D721Med (cell line): ENCODE data around the gene S100A12.

Experiments used
- DNase-seq: peaks from one replicate; pipeline ENCODE4 v3.0.0; 2011; ENCODE audit warnings: low spot score; ENCODE audit not compliant: insufficient read length
- FAIRE-seq: peaks from 2 replicates; lab custom pipeline; 2011; peaks lifted over from hg19 to GRCh38; lab: Jason Lieb, UNC
- TF ChIP-seq, protein P1 (sequence below): IDR thresholded peaks from 2 replicates; pipeline ENCODE4 v1.5.1; 2012; ENCODE audit warnings: mild to moderate bottlenecking, control low read depth; ENCODE audit not compliant: insufficient read depth; ENCODE audit errors: missing control alignments

The S100A12 gene

DNA sequence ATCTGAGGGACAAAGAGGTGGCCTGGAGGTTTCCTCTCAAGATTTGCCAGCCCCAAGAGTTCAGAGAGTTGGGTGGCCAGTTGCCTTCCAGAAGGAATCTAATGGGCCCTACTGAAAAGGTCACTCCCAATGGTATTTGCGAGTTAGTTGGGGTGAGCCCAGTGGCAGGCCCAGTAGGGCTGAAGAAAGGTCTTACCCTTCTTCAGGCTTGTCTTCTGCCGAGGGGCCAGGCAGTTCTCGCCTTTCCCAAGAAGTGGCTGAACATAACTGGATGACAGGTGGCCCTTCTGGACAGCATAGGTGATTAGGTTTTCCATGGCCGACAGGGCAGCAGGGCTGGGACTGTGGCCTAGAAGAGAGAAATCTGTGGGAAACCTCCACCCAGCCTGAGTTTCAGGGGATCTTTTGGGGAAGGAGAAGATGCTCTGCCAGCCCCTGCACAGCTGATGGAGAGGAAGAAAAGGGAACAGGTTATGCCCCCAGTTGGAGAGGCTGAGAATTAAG lies 33.9 kb downstream of the S100A12 start:
- no peak for FAIRE-seq
- TF ChIP-seq, protein P1, sequence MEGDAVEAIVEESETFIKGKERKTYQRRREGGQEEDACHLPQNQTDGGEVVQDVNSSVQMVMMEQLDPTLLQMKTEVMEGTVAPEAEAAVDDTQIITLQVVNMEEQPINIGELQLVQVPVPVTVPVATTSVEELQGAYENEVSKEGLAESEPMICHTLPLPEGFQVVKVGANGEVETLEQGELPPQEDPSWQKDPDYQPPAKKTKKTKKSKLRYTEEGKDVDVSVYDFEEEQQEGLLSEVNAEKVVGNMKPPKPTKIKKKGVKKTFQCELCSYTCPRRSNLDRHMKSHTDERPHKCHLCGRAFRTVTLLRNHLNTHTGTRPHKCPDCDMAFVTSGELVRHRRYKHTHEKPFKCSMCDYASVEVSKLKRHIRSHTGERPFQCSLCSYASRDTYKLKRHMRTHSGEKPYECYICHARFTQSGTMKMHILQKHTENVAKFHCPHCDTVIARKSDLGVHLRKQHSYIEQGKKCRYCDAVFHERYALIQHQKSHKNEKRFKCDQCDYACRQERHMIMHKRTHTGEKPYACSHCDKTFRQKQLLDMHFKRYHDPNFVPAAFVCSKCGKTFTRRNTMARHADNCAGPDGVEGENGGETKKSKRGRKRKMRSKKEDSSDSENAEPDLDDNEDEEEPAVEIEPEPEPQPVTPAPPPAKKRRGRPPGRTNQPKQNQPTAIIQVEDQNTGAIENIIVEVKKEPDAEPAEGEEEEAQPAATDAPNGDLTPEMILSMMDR = no peak
- no peak for DNase-seq

DNA sequence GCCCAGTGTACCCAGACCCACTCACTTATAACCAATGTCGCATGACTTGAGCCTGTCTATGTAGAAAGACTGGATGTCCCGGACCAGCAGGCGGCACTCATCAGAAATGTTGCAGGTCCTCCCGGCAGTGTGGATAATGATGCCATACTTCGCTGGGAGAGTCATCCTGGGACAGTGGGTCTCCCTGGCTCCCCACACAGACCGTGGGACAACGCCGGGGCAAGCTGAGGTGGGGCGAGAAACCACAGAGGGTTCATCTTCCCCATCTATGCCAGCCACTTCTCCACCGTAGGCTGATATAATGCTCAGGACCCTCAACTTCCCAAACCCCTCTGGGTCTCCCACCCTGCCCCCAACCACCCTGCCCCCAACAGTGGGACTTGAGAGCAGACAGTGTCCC lies 35.1 kb downstream of the S100A12 start:
- TF ChIP-seq, protein P1 = no peak
- FAIRE-seq = no peak
- DNase-seq = no peak

DNA sequence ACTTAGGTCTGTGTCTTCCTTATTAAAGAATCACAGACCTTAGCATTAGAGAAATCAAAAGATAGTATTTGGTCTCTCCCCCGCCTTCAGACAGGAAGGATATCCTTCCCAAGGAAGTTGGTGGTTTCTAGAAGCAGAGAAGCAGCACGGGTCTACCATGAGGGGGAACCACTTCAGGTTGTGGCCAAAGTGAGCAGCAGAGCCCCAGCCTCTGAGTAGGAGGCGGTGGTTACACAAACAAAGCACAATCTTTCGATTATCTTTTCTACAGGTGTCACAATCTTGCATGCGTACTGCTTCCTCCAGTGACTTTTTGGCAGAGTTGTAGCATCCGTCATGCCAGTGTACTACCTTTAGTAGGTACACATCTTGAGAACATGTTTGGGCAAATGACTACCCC lies 35.6 kb downstream of the S100A12 start:
- FAIRE-seq (no peak), DNase-seq (no peak)
- TF ChIP-seq, protein P1 = no peak

DNA sequence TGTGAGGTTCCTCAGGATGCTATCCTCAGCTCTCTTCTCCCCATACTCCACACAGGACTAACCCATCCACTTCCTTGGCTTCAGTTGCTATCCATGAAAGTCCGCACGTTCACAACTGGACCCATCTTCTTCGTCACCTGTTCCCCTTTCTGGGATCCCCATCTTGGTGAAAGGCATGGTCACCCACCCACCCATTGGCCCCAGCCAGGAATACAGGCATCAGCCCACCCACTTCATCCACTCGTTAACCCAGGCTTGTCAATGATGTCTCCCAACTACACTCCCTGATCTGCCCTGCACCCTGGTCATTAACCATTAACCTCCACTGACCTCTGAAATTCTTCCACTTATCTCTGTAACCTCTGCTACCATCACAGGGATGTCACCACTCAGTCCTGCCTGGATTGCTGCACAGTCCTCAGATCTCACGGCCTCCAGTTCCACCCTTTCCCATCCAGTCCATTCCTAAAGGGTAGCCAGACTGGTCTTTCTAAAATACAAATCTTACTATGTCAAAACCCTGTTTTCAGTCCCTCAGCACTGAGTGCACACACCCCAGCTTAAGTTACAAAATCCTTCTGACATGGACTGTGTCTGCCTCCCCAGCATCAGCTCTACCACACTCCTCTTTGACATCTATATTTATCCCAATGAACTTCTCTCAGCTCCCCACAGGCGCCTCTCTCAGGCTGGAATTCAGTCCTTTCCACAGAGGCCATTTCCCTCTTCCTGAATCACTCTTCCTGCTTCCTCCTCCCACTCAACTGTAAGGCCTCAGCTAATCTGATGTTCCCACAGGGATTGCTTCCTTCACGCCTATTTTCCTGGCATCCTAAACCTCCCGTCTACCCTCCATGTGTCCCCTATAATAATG lies 37.2 kb downstream of the S100A12 start:
- FAIRE-seq (no peak), DNase-seq (no peak)
- TF ChIP-seq, protein P1 = no peak

DNA sequence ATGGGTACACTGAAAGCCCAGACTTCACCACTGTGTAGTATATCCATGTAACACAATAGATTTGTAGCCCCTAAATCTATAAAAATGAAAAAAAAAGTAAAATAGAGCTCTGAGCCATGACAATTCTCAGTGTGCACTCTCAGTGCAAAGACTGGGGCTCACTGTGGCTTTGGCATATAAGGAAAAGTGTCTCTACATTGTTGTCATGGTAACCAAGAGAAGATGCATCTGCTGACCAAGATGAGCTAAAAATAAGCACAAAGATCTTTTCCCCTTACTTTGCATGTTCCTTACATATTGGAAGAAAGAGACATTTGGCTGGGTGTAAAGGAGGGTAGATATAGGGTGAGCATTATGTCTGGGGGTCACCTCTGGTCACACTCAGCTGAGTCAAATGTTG lies 38.8 kb downstream of the S100A12 start:
- DNase-seq (no peak), FAIRE-seq (no peak)
- TF ChIP-seq, protein P1 = no peak

DNA sequence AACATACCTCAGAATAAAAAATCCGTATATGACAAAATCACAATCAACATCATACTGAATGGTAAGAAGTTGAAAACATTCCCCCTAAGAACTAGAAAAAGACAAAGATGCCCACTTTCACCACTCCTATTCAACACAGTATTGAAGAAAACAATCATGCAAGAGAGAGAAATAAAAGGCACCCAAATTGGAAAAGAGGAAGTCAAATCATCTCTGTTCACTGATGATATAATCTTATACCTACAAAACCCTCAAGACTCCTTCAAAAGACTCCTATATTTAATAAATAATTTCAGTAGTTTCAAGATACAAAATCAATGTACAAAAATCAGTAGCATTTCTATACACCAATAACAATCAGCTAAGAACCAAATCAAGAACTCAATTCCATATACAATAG lies 41.5 kb downstream of the S100A12 start:
- TF ChIP-seq, protein P1 = no peak
- no peak for FAIRE-seq

DNA sequence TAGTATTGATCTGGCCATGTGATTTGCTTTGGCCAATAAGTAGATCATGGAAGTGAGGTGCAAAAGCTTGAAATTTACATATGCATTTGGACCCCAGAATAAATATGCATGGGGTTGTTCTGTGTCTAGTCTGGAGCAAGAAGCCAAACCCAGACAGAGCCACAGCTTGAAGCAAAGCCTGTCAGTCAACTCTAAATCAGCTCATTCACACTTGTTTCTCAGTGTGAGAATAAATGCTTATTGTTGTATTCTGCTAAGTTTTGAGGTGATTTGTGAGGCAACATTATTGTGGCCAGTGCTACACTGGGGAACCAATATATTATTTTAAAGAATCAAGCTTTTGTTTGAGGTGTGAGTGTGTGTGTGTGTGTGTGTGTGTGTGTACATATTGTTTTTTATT lies 50.5 kb downstream of the S100A12 start:
- FAIRE-seq (no peak), DNase-seq (no peak)
- TF ChIP-seq, protein P1 = no peak

More for the DNA sequence above, 41.5 kb downstream of the S100A12 start:
- no peak for DNase-seq
